K562 (cell line): ENCODE measurements around the gene JMJD1C. TPM values are rescaled to one million over a fixed set of nuclear protein-coding genes. Genes with fewer than 3 reads are reported as not detected.
A peak's percentile ranks its signal among the peaks of the same experiment; 100 is the strongest.

ENCODE experiments used
- ATAC-seq: fragments of 200-7000 bp; cut with Tn5 transposase; 3 replicates; pipeline ENCODE4 v1.9.1; 2020; ENCODE audit warnings: moderate library complexity
- BruUV-seq: library from RNA; stranded (reverse); fragments of 400-500 nt; replicated peaks from 2 replicates; lab custom pipeline; 2021; lab: Mats Ljungman, UMichigan
- CTCF ChIA-PET: fragments of 300-600 bp; formaldehyde crosslinking; extraction: SDS; loops from one replicate; lab custom pipeline; 2021; ENCODE audit warnings: low intra/inter-chr PET ratio; lab: Yijun Ruan, JAX
- POLR2A ChIA-PET: fragments of 300-600, 350-650 bp; sonication (Branson Sonifier 250); formaldehyde crosslinking; extraction: SDS; loops from one replicate; lab custom pipeline; 2021; ENCODE audit warnings: antibody characterized with exemption, inconsistent platforms; lab: Yijun Ruan, JAX
- DNase-seq, 4 experiments: peaks; one replicate each; pipeline versions ENCODE4 v3.0.0 to v3.0.0-alpha.2; 2011 to 2018; ENCODE audit warnings: low spot score in 3 of 4, mixed read lengths in 3 of 4; ENCODE audit errors: extremely low read depth in 1 of 4
- FAIRE-seq: peaks from 2 replicates; lab custom pipeline; 2011; peaks lifted over from hg19 to GRCh38; lab: Jason Lieb, UNC
- H2AFZ ChIP-seq: 2 replicates; pipeline ENCODE4 v1.6.0; 2011; ENCODE audit warnings: low read depth, low read length, control low read depth, inconsistent platforms
- H3K27ac ChIP-seq: fragments of 200-600 bp; 3 replicates; pipeline ENCODE4 v1.8.0; 2011; ENCODE audit warnings: low read depth, mild to moderate bottlenecking, control low read depth, inconsistent platforms, low read length, moderate library complexity, mixed read lengths; ENCODE audit errors: extremely low read depth
- H3K27me3 ChIP-seq, 2 experiments: fragments of 300-600 bp in 1 of 2; 2 replicates in 1 of 2; 3 replicates in 1 of 2; pipeline versions ENCODE4 v1.6.0 to v1.8.0; 2011; ENCODE audit warnings: inconsistent platforms in 2 of 2, low read length in 2 of 2, mild to moderate bottlenecking in 1 of 2, mixed read lengths in 1 of 2, moderate library complexity in 1 of 2; ENCODE audit not compliant: control insufficient read depth in 2 of 2, insufficient read depth in 2 of 2
- H3K36me3 ChIP-seq: fragments of 300-600 bp; 3 replicates; pipeline ENCODE4 v1.8.0; 2011; ENCODE audit warnings: mild to moderate bottlenecking, low read length, inconsistent platforms; ENCODE audit not compliant: control insufficient read depth, insufficient read depth
- H3K4me1 ChIP-seq, 2 experiments: fragments of 200-600 bp in 1 of 2; replicated peaks in 1 of 2; 2 replicates in 1 of 2; 3 replicates in 1 of 2; pipeline versions ENCODE4 v1.5.1 to v1.8.0; 2011; ENCODE audit warnings: inconsistent platforms in 2 of 2, low read length in 2 of 2, mild to moderate bottlenecking in 1 of 2, mixed read lengths in 1 of 2, moderate library complexity in 1 of 2; ENCODE audit not compliant: control insufficient read depth in 2 of 2, insufficient read depth in 2 of 2
- H3K4me2 ChIP-seq: 2 replicates; pipeline ENCODE4 v1.6.1; 2011; ENCODE audit warnings: low read length, control low read depth, inconsistent platforms, mixed read lengths; ENCODE audit not compliant: insufficient read depth
- H3K4me3 ChIP-seq: fragments of 200-600 bp; sonication (generic), shearing (Covaris generic); 2 replicates; pipeline ENCODE4 v1.5.1; 2016; ENCODE audit warnings: control low read depth, inconsistent platforms
- H3K79me2 ChIP-seq: fragments of 200-600 bp; 3 replicates; pipeline ENCODE4 v1.8.0; 2011; ENCODE audit warnings: low read length, inconsistent platforms; ENCODE audit not compliant: control insufficient read depth, insufficient read depth
- H3K9ac ChIP-seq, 2 experiments: 2 replicates each; pipeline versions ENCODE4 v1.6.0 to v1.6.1; 2011; ENCODE audit warnings: low read depth in 2 of 2, low read length in 2 of 2, control low read depth in 1 of 2, inconsistent platforms in 1 of 2, mild to moderate bottlenecking in 1 of 2, mixed read lengths in 1 of 2; ENCODE audit not compliant: insufficient read depth in 1 of 2
- H3K9me1 ChIP-seq: one replicate; pipeline ENCODE4 v1.6.0; 2011; ENCODE audit warnings: inconsistent platforms, mild to moderate bottlenecking, low read length, moderate library complexity; ENCODE audit not compliant: control insufficient read depth, insufficient read depth
- H3K9me3 ChIP-seq: replicated peaks from 2 replicates; pipeline ENCODE4 v1.5.1; 2011; ENCODE audit warnings: low read depth, low read length, inconsistent platforms; ENCODE audit not compliant: control insufficient read depth, insufficient read depth
- H4K20me1 ChIP-seq: replicated peaks from 2 replicates; pipeline ENCODE4 v1.6.1; 2011; ENCODE audit warnings: low read length, inconsistent platforms, mixed read lengths; ENCODE audit not compliant: control insufficient read depth, insufficient read depth
- ARID1B ChIP-seq: fragments of 450-650 bp; IDR thresholded peaks from 2 replicates; pipeline ENCODE4 v1.6.1; 2016; ENCODE audit warnings: antibody characterized with exemption, mild to moderate bottlenecking, inconsistent platforms
- CEBPB ChIP-seq: fragments of 450-650 bp; IDR thresholded peaks from 2 replicates; pipeline ENCODE4 v1.6.1; 2016; ENCODE audit warnings: missing genetic modification characterization, missing compliant biosample characterization
- E2F5 ChIP-seq: sonication (generic); formaldehyde crosslinking; IDR thresholded peaks from 2 replicates; pipeline ENCODE4 v1.8.0; 2022; ENCODE audit warnings: mild to moderate bottlenecking, missing genetic modification reagents
- ELK1 ChIP-seq: sonication (generic); formaldehyde crosslinking; IDR thresholded peaks from 2 replicates; pipeline ENCODE4 v1.8.1; 2022; ENCODE audit warnings: missing genetic modification reagents
- ELK3 ChIP-seq: fragments of 450-650 bp; formaldehyde crosslinking; IDR thresholded peaks from 2 replicates; pipeline ENCODE4 v1.4.0; 2020; ENCODE audit warnings: mild to moderate bottlenecking
- ESRRA ChIP-seq: fragments of 450-650 bp; IDR thresholded peaks from 2 replicates; pipeline ENCODE4 v1.6.1; 2014; ENCODE audit warnings: low read depth, mild to moderate bottlenecking, moderate library complexity, borderline replicate concordance
- GATAD2B ChIP-seq: fragments of 450-650 bp; IDR thresholded peaks from 2 replicates; pipeline ENCODE4 v1.6.1; 2017; ENCODE audit warnings: mild to moderate bottlenecking, borderline replicate concordance
- HDAC2 ChIP-seq: fragments of 450-650 bp; IDR thresholded peaks from 2 replicates; pipeline ENCODE4 v1.6.1; 2016; ENCODE audit warnings: mild to moderate bottlenecking
- KLF16 ChIP-seq: IDR thresholded peaks from 2 replicates; pipeline ENCODE4 v1.6.1; 2016; ENCODE audit warnings: antibody characterized with exemption
- LCOR ChIP-seq: sonication (generic); formaldehyde crosslinking; IDR thresholded peaks from 2 replicates; pipeline ENCODE4 v1.8.0; 2022; ENCODE audit warnings: mild to moderate bottlenecking, missing genetic modification reagents
- MIER1 ChIP-seq: fragments of 450-650 bp; IDR thresholded peaks from 2 replicates; pipeline ENCODE4 v1.6.1; 2016; ENCODE audit warnings: antibody characterized with exemption, mild to moderate bottlenecking, low read depth
- RBFOX2 ChIP-seq: fragments of 200-400 bp; formaldehyde crosslinking; IDR thresholded peaks from 2 replicates; pipeline ENCODE4 v1.6.1; 2017; ENCODE audit warnings: low read depth, mild to moderate bottlenecking, low read length, moderate library complexity
- SNRNP70 ChIP-seq: fragments of 200-400 bp; formaldehyde crosslinking; optimal IDR thresholded peaks from 2 replicates; pipeline ENCODE3; 2017; ENCODE audit warnings: low read depth, low read length
- TCF15 ChIP-seq: fragments of 250-450 bp; sonication (Bioruptor Pico); IDR thresholded peaks from 2 replicates; pipeline ENCODE4 v1.8.0; 2022; ENCODE audit warnings: moderate library complexity, mild to moderate bottlenecking, inconsistent platforms
- ZBTB33 ChIP-seq: sonication (generic); formaldehyde crosslinking; IDR thresholded peaks from 2 replicates; pipeline ENCODE4 v1.8.1; 2023; ENCODE audit warnings: mild to moderate bottlenecking, missing genetic modification reagents
- ZFPM2 ChIP-seq: fragments of 250-450 bp; sonication (Bioruptor Pico); IDR thresholded peaks from 2 replicates; pipeline ENCODE4 v1.5.1; 2022; ENCODE audit warnings: mild to moderate bottlenecking
- ZNF316 ChIP-seq: fragments of 450-650 bp; IDR thresholded peaks from 2 replicates; pipeline ENCODE4 v1.6.1; 2016
- ZNF551 ChIP-seq: fragments of 250-450 bp; sonication (Bioruptor Pico); IDR thresholded peaks from 2 replicates; pipeline ENCODE4 v1.5.0; 2021; ENCODE audit warnings: mild to moderate bottlenecking, moderate library complexity
- ZNF695 ChIP-seq: fragments of 450-650 bp; formaldehyde crosslinking; IDR thresholded peaks from 2 replicates; pipeline ENCODE4 v1.4.0; 2020; ENCODE audit warnings: mild to moderate bottlenecking, moderate library complexity
- WGBS: fragments of 100-300 bp; shearing (Covaris generic); methylation state at CpG from one replicate; pipeline ENCODE4 v1.1.6; 2016; ENCODE audit warnings: low coverage, mixed read lengths; ENCODE audit not compliant: insufficient coverage; ENCODE audit errors: missing lambda C conversion rate; 5-methylcytosine and 5-hydroxymethylcytosine counted together
- in situ Hi-C: fragments of 300-500 bp; cut with MboI; formaldehyde crosslinking; loops from 4 replicates; pipeline ENCODE4 v1.15.0; 2018; ENCODE audit warnings: inconsistent platforms, mixed read lengths
- intact Hi-C: fragments of 100-400 bp; cut with micrococcal nuclease; formaldehyde crosslinking; loops from 2 replicates; pipeline ENCODE4 v1.14.2; 2022
- polyA plus RNA-seq, 8 experiments: library from polyadenylated mRNA; depleted of rRNA in 4 of 8; stranded (reverse) in 5 of 8; unstranded in 3 of 8; fragments of >200 nt; fragmentation: Nextera tagmentation in 2 of 8; fragmentation: Illumina TruSeq in 1 of 8; extraction: Ambion mirVana in 2 of 8; extraction: Trizol in 1 of 8; gene quantifications; 2 replicates each; pipeline versions ENCODE4 v1.2.1 to v1.2.3, GENCODE V29; 2011 to 2014; ENCODE audit warnings: inconsistent platforms in 1 of 8, missing spikeins in 1 of 8
- total RNA-seq, 7 experiments: library from RNA; depleted of rRNA in 6 of 7; stranded (reverse); fragments of >200 nt in 6 of 7; fragmentation: Illumina TruSeq in 2 of 7; extraction: Trizol in 2 of 7; gene quantifications; 2 replicates each; pipeline versions ENCODE4 v1.2.1 to v1.2.3, GENCODE V29; 2011 to 2021; ENCODE audit warnings: low replicate concordance in 1 of 7

JMJD1C gene
- total and polyA plus RNA-seq, 9 of the 15 experiments (the other 6 are each of a cell fraction or from before 2014, with no cell fraction given) = 25.3 to 68.0 (median 47.2) TPM

GRCh38 chr10:63258920-63259678 lies 206.7 kb downstream of the JMJD1C start:
- Histone ChIP-seq H3K4me3 (no peak overlapping the region), H4K20me1 (peaks cover 4% of the 10 kb centered on the region), H2AFZ (no peak overlapping the region), H3K79me2 (peaks cover 99% of the 10 kb centered on the region), H3K27me3 (no peaks in the 10 kb centered on the region), H3K4me1 (peaks cover 10 to 12% of the 10 kb centered on the region in 2 experiments; a peak in 4 of 5 replicates), H3K9me1 (no peaks in the 10 kb centered on the region), H3K9ac (no peak overlapping the region), H3K9me3 (no peaks in the 10 kb centered on the region), H3K36me3 (peaks cover 46% of the 10 kb centered on the region), H3K4me2 (no peak overlapping the region), H3K27ac (no peak overlapping the region)
- in situ Hi-C loops (no loop called here), intact Hi-C loops (no loop called here)
- BruUV-seq = no TSS peak
- ChIA-PET POLR2A (interaction anchor here (5.8 kb wide), 1 partner anchor 10 kb away, joined by 60 read pairs; no protein-coding TSS in a partner anchor), CTCF (no interaction called here)
- FAIRE-seq = no peak
- ATAC-seq = no peak
- no peak for DNase-seq
- WGBS = 72% methylated on average over 2 of the region's 2 CpGs
- TF ChIP-seq HDAC2 (no peak), MIER1 (no peak), KLF16 (no peak), ZNF695 (CRISPR knock-in tag) (no peak), ELK3 (CRISPR knock-in tag) (no peak), E2F5 (CRISPR knock-in tag) (no peak), GATAD2B (no peak), SNRNP70 (no peak), TCF15 (CRISPR knock-in tag) (no peak), ZNF551 (no peak), LCOR (CRISPR knock-in tag) (no peak), ZBTB33 (CRISPR knock-in tag) (no peak), RBFOX2 (peak; percentile 25; the same call in 1 of the 2 replicates), ELK1 (CRISPR knock-in tag) (no peak), ARID1B (no peak), CEBPB (tag) (peak; percentile 71), ZFPM2 (no peak), ZNF316 (no peak), ESRRA (no peak)
